SK-N-SH (cell line): ENCODE data around the gene EPOP. TPM values are rescaled to one million over a fixed set of nuclear protein-coding genes. Genes with fewer than 3 reads are reported as not detected.

Experiments
- CTCF ChIA-PET: fragments of 300-600, 350-600 bp; formaldehyde crosslinking; extraction: SDS; loops from one replicate; lab custom pipeline; 2021; lab: Yijun Ruan, JAX
- POLR2A ChIA-PET: fragments of 350-600 bp; sonication (Branson Sonifier 250); formaldehyde crosslinking; extraction: SDS; loops from one replicate; lab custom pipeline; 2020; ENCODE audit warnings: antibody characterized with exemption, inconsistent platforms; lab: Yijun Ruan, JAX
- DNase-seq: peaks from one replicate; pipeline ENCODE4 v3.0.0; 2012
- H2AFZ ChIP-seq: fragments of 200-600 bp; sonication (generic); 2 replicates; pipeline ENCODE4 v1.8.1; 2016; ENCODE audit warnings: antibody characterized with exemption, mild to moderate bottlenecking, low read depth
- H3F3A ChIP-seq: fragments of 200-600 bp; sonication (generic); replicated peaks from 2 replicates; pipeline ENCODE3; 2016; ENCODE audit warnings: antibody characterized with exemption, mild to moderate bottlenecking; ENCODE audit not compliant: insufficient read depth
- H3K27ac ChIP-seq, 2 experiments: fragments of 200-500 bp in 1 of 2; fragments of 200-600 bp in 1 of 2; sonication (Bioruptor generic) in 1 of 2; sonication (generic), shearing (Covaris generic) in 1 of 2; 2 replicates each; pipeline versions ENCODE4 v1.5.1 to v1.6.1; 2014 to 2016; ENCODE audit warnings: low read depth in 2 of 2, inconsistent platforms in 1 of 2, low read length in 1 of 2, mild to moderate bottlenecking in 1 of 2, mixed read lengths in 1 of 2
- H3K27me3 ChIP-seq: fragments of 200-600 bp; sonication (generic), shearing (Covaris generic); 2 replicates; pipeline ENCODE4 v1.6.1; 2016; ENCODE audit warnings: mixed run types; ENCODE audit not compliant: insufficient read depth
- H3K36me3 ChIP-seq, 2 experiments: fragments of 200-500 bp in 1 of 2; fragments of 200-600 bp in 1 of 2; sonication (Bioruptor generic) in 1 of 2; sonication (generic) in 1 of 2; replicated peaks in 1 of 2; 2 replicates each; pipeline versions ENCODE3 to v1.5.1; 2014 to 2016; ENCODE audit warnings: low read length in 1 of 2, mild to moderate bottlenecking in 1 of 2; ENCODE audit not compliant: insufficient read depth in 2 of 2, control insufficient read depth in 1 of 2
- H3K4me1 ChIP-seq, 2 experiments: fragments of 200-500 bp in 1 of 2; fragments of 200-600 bp in 1 of 2; sonication (Bioruptor generic) in 1 of 2; sonication (generic), shearing (Covaris generic) in 1 of 2; 2 replicates each; pipeline versions ENCODE4 v1.5.1 to v1.6.1; 2014 to 2016; ENCODE audit warnings: low read depth in 1 of 2, low read length in 1 of 2, mixed run types in 1 of 2; ENCODE audit not compliant: insufficient read depth in 2 of 2, control insufficient read depth in 1 of 2
- H3K4me2 ChIP-seq: fragments of 200-600 bp; sonication (generic), shearing (Covaris generic); 2 replicates; pipeline ENCODE4 v1.6.1; 2017; ENCODE audit warnings: mixed run types
- H3K4me3 ChIP-seq, 2 experiments: fragments of 200-500 bp in 1 of 2; fragments of 200-600 bp in 1 of 2; sonication (Bioruptor generic) in 1 of 2; sonication (generic), shearing (Covaris generic) in 1 of 2; 2 replicates each; pipeline versions ENCODE4 v1.5.1 to v1.8.1; 2014 to 2016; ENCODE audit warnings: low read depth in 2 of 2, inconsistent platforms in 1 of 2, low read length in 1 of 2, mild to moderate bottlenecking in 1 of 2, mixed read lengths in 1 of 2, moderate library complexity in 1 of 2
- H3K79me2 ChIP-seq: fragments of 200-600 bp; sonication (generic); 2 replicates; pipeline ENCODE4 v1.8.1; 2017; ENCODE audit warnings: mild to moderate bottlenecking; ENCODE audit not compliant: insufficient read depth
- H3K9ac ChIP-seq: fragments of 200-600 bp; sonication (generic); 2 replicates; pipeline ENCODE4 v1.6.1; 2017; ENCODE audit warnings: mixed run types
- H3K9me2 ChIP-seq: fragments of 200-600 bp; sonication (generic); 2 replicates; pipeline ENCODE4 v1.6.1; 2017; ENCODE audit warnings: mixed run types
- H3K9me3 ChIP-seq: fragments of 200-600 bp; sonication (generic); 2 replicates; pipeline ENCODE4 v1.6.1; 2017; ENCODE audit warnings: mixed run types, mild to moderate bottlenecking, moderate library complexity
- H4K20me1 ChIP-seq: fragments of 200-600 bp; sonication (generic); 2 replicates; pipeline ENCODE4 v1.6.1; 2017; ENCODE audit warnings: mild to moderate bottlenecking, mixed run types; ENCODE audit not compliant: insufficient read depth
- CHD2 ChIP-seq: fragments of 150-350 bp; IDR thresholded peaks from 2 replicates; pipeline ENCODE4 v1.6.1; 2018; ENCODE audit warnings: low read length; ENCODE audit not compliant: partially characterized antibody
- EZH2phosphoT487 ChIP-seq: fragments of 200-600 bp; sonication (generic); IDR thresholded peaks from 2 replicates; pipeline ENCODE4 v1.6.1; 2017; ENCODE audit warnings: low read depth, mixed run types, mild to moderate bottlenecking, antibody characterized with exemption, moderate library complexity, borderline replicate concordance
- FOSL2 ChIP-seq: IDR thresholded peaks from 2 replicates; pipeline ENCODE4 v1.4.0; 2012; ENCODE audit warnings: low read depth, mild to moderate bottlenecking, moderate library complexity, borderline replicate concordance
- FOXJ3 ChIP-seq: sonication (generic); formaldehyde crosslinking; IDR thresholded peaks from 2 replicates; pipeline ENCODE4 v1.5.1; 2020; ENCODE audit warnings: mild to moderate bottlenecking, missing genetic modification reagents
- FOXM1 ChIP-seq: IDR thresholded peaks from 2 replicates; pipeline ENCODE4 v1.4.0; 2012; ENCODE audit warnings: low read depth, mild to moderate bottlenecking
- GABPA ChIP-seq: IDR thresholded peaks from 2 replicates; pipeline ENCODE4 v1.4.0; 2012; ENCODE audit warnings: low read depth, mild to moderate bottlenecking
- MXI1 ChIP-seq: IDR thresholded peaks from 2 replicates; pipeline ENCODE4 v1.6.1; 2012; ENCODE audit warnings: mild to moderate bottlenecking, low read depth, low read length, improper control_type of control experiment
- RAD21 ChIP-seq: IDR thresholded peaks from 2 replicates; pipeline ENCODE4 v1.6.1; 2012; ENCODE audit warnings: mild to moderate bottlenecking, low read length
- RCOR1 ChIP-seq: fragments of 150-350 bp; IDR thresholded peaks from 2 replicates; pipeline ENCODE4 v1.6.1; 2017; ENCODE audit warnings: antibody characterized with exemption, low read length
- RFX5 ChIP-seq: IDR thresholded peaks from 2 replicates; pipeline ENCODE4 v1.6.1; 2012; ENCODE audit warnings: mild to moderate bottlenecking, improper control_type of control experiment, low read length
- TAF1 ChIP-seq: IDR thresholded peaks from 2 replicates; pipeline ENCODE4 v1.6.1; 2012; ENCODE audit warnings: low read depth, mild to moderate bottlenecking, low read length, moderate library complexity, borderline replicate concordance
- TEAD4 ChIP-seq: IDR thresholded peaks from 2 replicates; pipeline ENCODE4 v1.4.0; 2012; ENCODE audit warnings: mild to moderate bottlenecking, borderline replicate concordance; ENCODE audit not compliant: insufficient read depth
- YY1 ChIP-seq: IDR thresholded peaks from 2 replicates; pipeline ENCODE4 v1.4.0; 2012; ENCODE audit warnings: low read depth, mild to moderate bottlenecking
- WGBS: methylation state at CpG from one replicate; pipeline ENCODE4 v1.1.6; 2017; ENCODE audit warnings: low lambda C conversion rate; 5-methylcytosine and 5-hydroxymethylcytosine counted together
- polyA plus RNA-seq, 3 experiments: library from polyadenylated mRNA; depleted of rRNA; stranded (reverse); fragments of >200 nt; gene quantifications; 2 replicates each; pipeline ENCODE4 v1.2.3, GENCODE V29; 2012
- TF ChIP-seq, protein P1 (sequence below): fragments of 150-350 bp; IDR thresholded peaks from 2 replicates; pipeline ENCODE4 v1.6.1; 2016; ENCODE audit warnings: mild to moderate bottlenecking, low read depth, low read length
- TF ChIP-seq, protein P2 (sequence below): IDR thresholded peaks from 2 replicates; pipeline ENCODE4 v1.4.0; 2012; ENCODE audit warnings: low read depth, borderline replicate concordance
- TF ChIP-seq, protein P3 (sequence below): fragments of 150-350 bp; IDR thresholded peaks from 2 replicates; pipeline ENCODE4 v1.6.1; 2017; ENCODE audit warnings: antibody characterized with exemption, low read length, low read depth, borderline replicate concordance
- TF ChIP-seq, protein P4 (sequence below): IDR thresholded peaks from 2 replicates; pipeline ENCODE4 v1.4.0; 2012; ENCODE audit warnings: low read depth
- TF ChIP-seq, protein P5 (sequence below): IDR thresholded peaks from 2 replicates; pipeline ENCODE4 v1.4.0; 2012; ENCODE audit warnings: low read depth, borderline replicate concordance

The EPOP gene
- polyA plus RNA-seq, 1 of the 3 experiments (the other 2 are of a cell fraction), result 3.1 TPM

DNA sequence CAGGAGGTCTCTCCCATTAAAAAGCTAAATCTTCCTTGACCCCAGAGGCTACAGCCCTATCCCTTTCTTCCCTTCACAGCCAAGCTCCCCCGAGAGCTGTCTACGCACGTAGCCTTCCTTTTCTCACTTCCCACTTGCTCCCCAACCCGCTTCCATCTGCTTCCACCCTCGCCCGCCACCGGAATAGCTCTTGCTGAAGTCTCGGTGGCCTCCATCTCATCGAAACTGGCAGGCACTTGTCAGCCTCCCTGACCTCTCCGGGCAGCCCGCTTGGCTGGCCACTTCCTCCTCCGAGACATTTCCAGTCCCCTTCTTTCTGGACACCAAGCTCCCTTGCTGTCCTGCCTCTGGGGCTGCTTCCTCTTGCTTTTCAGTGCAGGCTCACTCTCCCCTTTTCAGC, 10.7 kb upstream of the EPOP start:
- Histone ChIP-seq H3F3A (peaks cover 9% of the 10 kb centered on the region), H4K20me1 (no peaks in the 10 kb centered on the region), H2AFZ (no peak overlapping the region), H3K27me3 (no peaks in the 10 kb centered on the region), H3K9me2 (no peaks in the 10 kb centered on the region), H3K9ac (no peak overlapping the region), H3K4me3 (no peak overlapping the region), H3K4me1 (no peaks in the 10 kb centered on the region), H3K36me3 (no peaks in the 10 kb centered on the region), H3K9me3 (no peaks in the 10 kb centered on the region), H3K79me2 (no peaks in the 10 kb centered on the region), H3K27ac (no peak overlapping the region), H3K4me2 (no peak overlapping the region)
- no peak for TF ChIP-seq FOSL2
- TF ChIP-seq, protein P1, sequence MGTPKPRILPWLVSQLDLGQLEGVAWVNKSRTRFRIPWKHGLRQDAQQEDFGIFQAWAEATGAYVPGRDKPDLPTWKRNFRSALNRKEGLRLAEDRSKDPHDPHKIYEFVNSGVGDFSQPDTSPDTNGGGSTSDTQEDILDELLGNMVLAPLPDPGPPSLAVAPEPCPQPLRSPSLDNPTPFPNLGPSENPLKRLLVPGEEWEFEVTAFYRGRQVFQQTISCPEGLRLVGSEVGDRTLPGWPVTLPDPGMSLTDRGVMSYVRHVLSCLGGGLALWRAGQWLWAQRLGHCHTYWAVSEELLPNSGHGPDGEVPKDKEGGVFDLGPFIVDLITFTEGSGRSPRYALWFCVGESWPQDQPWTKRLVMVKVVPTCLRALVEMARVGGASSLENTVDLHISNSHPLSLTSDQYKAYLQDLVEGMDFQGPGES, result no peak
- no peak for TF ChIP-seq TAF1
- no peak for TF ChIP-seq RCOR1
- no peak for TF ChIP-seq FOXM1
- TF ChIP-seq, protein P2, sequence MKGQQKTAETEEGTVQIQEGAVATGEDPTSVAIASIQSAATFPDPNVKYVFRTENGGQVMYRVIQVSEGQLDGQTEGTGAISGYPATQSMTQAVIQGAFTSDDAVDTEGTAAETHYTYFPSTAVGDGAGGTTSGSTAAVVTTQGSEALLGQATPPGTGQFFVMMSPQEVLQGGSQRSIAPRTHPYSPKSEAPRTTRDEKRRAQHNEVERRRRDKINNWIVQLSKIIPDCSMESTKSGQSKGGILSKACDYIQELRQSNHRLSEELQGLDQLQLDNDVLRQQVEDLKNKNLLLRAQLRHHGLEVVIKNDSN, result no peak
- no peak for TF ChIP-seq MXI1
- TF ChIP-seq TEAD4, result no peak
- WGBS, result 92% methylated on average over 12 of the region's 12 CpGs
- DNase-seq, result no peak
- ChIA-PET POLR2A (no interaction called here), CTCF (interaction anchor here (0.6 to 1.2 kb wide), 3 partner anchors 8 to 50 kb away, joined by 3 to 7 read pairs (median 3); no protein-coding TSS in a partner anchor)

DNA sequence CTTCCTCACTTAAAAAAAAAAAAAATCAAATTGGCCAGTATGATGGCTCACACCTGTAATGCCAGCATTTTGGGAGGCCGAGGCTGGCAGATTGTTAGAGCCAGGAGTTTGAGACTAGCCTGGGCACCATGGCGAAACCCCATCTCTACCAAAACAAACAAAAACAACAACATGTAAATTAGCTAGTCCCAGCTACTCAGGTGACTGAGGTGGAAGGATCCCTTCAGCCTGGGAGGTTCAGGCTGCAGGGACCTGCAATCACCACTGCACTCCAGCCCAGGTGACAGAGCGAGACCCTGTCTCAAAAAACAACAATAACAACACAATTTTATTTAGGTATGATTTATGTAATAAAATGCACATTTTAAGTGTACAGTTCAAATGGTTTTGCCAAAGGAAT, 6.3 kb upstream of the EPOP start:
- CTCF ChIA-PET, result interaction anchor here (1.2 to 2.1 kb wide), 3 partner anchors 13 to 53 kb away, joined by 3 to 6 read pairs (median 5); no protein-coding TSS in a partner anchor
- TF ChIP-seq TAF1 (no peak), RFX5 (no peak), GABPA (no peak), EZH2phosphoT487 (no peak), RAD21 (no peak), FOSL2 (no peak), YY1 (no peak), CHD2 (no peak), FOXJ3 (no peak)
- TF ChIP-seq, protein P3, sequence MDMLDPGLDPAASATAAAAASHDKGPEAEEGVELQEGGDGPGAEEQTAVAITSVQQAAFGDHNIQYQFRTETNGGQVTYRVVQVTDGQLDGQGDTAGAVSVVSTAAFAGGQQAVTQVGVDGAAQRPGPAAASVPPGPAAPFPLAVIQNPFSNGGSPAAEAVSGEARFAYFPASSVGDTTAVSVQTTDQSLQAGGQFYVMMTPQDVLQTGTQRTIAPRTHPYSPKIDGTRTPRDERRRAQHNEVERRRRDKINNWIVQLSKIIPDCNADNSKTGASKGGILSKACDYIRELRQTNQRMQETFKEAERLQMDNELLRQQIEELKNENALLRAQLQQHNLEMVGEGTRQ, result no peak
- TF ChIP-seq, protein P4, sequence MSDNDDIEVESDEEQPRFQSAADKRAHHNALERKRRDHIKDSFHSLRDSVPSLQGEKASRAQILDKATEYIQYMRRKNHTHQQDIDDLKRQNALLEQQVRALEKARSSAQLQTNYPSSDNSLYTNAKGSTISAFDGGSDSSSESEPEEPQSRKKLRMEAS, result no peak
- TF ChIP-seq, protein P2, result no peak
- TF ChIP-seq, protein P5, sequence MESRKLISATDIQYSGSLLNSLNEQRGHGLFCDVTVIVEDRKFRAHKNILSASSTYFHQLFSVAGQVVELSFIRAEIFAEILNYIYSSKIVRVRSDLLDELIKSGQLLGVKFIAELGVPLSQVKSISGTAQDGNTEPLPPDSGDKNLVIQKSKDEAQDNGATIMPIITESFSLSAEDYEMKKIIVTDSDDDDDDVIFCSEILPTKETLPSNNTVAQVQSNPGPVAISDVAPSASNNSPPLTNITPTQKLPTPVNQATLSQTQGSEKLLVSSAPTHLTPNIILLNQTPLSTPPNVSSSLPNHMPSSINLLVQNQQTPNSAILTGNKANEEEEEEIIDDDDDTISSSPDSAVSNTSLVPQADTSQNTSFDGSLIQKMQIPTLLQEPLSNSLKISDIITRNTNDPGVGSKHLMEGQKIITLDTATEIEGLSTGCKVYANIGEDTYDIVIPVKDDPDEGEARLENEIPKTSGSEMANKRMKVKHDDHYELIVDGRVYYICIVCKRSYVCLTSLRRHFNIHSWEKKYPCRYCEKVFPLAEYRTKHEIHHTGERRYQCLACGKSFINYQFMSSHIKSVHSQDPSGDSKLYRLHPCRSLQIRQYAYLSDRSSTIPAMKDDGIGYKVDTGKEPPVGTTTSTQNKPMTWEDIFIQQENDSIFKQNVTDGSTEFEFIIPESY, result no peak
- TF ChIP-seq, protein P1, result no peak

More for the DNA sequence above, 6.3 kb upstream of the EPOP start:
- no peak overlapping the region for H3K4me3 ChIP-seq
- POLR2A ChIA-PET, result no interaction called here
- no peak overlapping the region for H3K9ac ChIP-seq
- no peak for DNase-seq
- H3K9me3 ChIP-seq, result no peaks in the 10 kb centered on the region
- no peaks in the 10 kb centered on the region for H3K9me2 ChIP-seq
- 88% methylated on average over 3 of the region's 3 CpGs for WGBS
- peaks cover 12% of the 10 kb centered on the region for H3F3A ChIP-seq
- H3K4me2 ChIP-seq, result no peak overlapping the region
- H3K4me1 ChIP-seq, result peaks cover 0 to 7% of the 10 kb centered on the region in 2 experiments; a peak in 1 of 4 replicates
- no peaks in the 10 kb centered on the region for H4K20me1 ChIP-seq
- H2AFZ ChIP-seq, result no peak overlapping the region
- no peaks in the 10 kb centered on the region for H3K36me3 ChIP-seq
- H3K27me3 ChIP-seq, result no peaks in the 10 kb centered on the region
- H3K79me2 ChIP-seq, result no peaks in the 10 kb centered on the region
- H3K27ac ChIP-seq, result no peak overlapping the region
